H7 (cell line): Measurements from ENCODE around the gene GNAZ. TPM values are rescaled to one million over a fixed set of nuclear protein-coding genes. Genes with fewer than 3 reads are reported as not detected.
A peak's percentile ranks its signal among the peaks of the same experiment; 100 is the strongest.

ENCODE experiments used
- DNase-seq: peaks from one replicate; pipeline ENCODE4 v3.0.0; 2012
- H3K27me3 ChIP-seq: 2 replicates; pipeline ENCODE4 v1.6.0; 2011; ENCODE audit warnings: mild to moderate bottlenecking, low read length; ENCODE audit not compliant: control insufficient read depth, insufficient read depth
- H3K36me3 ChIP-seq: replicated peaks from 2 replicates; pipeline ENCODE4 v1.5.1; 2011; ENCODE audit warnings: low read length; ENCODE audit not compliant: control insufficient read depth, insufficient read depth
- H3K4me3 ChIP-seq: 2 replicates; pipeline ENCODE4 v1.5.1; 2011; ENCODE audit warnings: low read depth, mild to moderate bottlenecking, control low read depth, low read length, moderate library complexity; ENCODE audit not compliant: insufficient read depth
- total RNA-seq: library from RNA; depleted of rRNA; stranded (reverse); fragments of >200 nt; shearing (Covaris generic); gene quantifications from 2 replicates; pipeline ENCODE4 v1.2.3, GENCODE V29; 2014

Gene GNAZ
- total RNA-seq, 1 experiment from 2014 or later = 18.0 TPM

DNA sequence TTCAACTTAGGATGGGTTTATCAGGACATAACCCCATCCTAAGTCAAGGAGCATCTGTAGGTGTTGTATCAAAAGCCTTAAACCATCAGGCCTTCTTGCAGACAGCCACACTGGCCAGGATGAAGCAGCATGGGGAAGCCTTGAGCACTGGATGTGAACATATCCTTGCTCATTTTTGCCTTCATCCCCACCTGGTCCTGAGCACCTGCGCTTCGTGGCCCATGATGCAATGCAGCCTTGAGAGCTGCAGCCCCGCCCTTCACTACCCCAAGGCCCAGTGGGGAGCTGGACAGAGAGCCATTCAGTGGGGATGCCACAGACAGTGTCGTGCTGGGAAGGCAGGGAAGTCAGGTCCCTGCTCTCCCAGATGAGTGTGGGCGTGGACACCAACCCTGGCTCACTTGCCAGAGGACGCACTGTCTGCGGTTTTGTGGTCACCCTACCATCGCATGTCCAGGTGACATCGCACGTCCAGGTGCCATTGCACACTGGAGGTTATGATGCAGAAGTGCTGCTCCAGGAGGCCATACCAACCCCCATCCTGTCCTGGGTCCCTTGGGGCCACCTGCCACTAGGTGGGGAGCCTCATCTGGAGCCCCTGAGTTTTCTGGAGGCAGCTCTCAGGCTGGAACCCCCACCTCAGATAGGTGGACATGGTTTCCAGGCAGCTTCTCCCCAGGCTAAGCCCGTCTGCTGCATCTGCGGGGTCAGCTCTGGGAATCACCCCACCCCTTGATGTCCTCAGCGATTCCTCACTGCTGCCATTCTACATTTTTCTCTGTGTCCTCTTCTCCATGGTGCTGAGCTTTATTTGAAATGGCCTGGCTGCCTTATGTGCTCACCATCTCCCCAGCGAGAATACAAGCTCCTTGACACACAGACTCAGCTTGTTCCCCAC lies 14.4 kb downstream of the GNAZ start:
- DNase-seq = no peak
- Histone ChIP-seq H3K36me3 (no peaks in the 10 kb centered on the region), H3K27me3 (no peaks in the 10 kb centered on the region), H3K4me3 (no peak overlapping the region)

DNA sequence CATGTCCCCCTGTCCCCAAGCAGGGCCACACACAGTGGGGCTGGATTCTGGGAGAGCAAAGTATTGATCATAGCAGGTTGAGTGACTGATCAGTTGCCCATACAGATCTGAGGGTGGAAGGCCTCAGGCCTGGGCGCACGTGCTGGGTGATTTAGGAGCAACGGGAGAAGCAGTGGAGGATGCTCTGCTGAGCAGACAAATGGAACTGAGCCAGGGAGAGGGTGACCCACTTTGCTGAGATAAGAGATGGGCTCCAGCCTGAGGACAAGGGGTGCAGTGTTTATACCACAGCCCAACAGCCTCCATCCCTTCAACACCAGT lies 15.0 kb downstream of the GNAZ start:
- no peak for DNase-seq
- Histone ChIP-seq H3K27me3 (no peaks in the 10 kb centered on the region), H3K36me3 (no peaks in the 10 kb centered on the region), H3K4me3 (no peak overlapping the region)

DNA sequence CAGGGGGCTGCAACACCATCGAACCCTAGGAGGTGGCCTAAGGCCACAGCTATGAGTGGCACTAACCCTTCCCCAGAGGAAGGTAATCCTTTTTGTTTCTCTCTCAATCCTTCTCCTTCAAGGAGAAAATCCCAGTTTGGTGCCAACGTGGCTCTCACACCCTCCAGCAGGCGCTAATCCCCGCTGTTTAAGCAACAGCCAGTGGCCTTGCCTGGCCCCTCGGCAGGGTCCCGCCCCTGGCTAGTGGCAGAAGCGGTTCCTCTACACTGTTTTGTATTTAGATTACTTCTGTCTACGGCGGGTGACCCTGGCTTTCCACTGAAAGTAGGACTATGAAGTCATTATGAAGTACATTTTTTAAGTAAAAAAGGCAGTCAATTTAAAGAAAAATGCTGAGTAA lies 15.5 kb downstream of the GNAZ start:
- Histone ChIP-seq H3K4me3 (no peak overlapping the region), H3K27me3 (no peaks in the 10 kb centered on the region), H3K36me3 (no peaks in the 10 kb centered on the region)
- DNase-seq = no peak

DNA sequence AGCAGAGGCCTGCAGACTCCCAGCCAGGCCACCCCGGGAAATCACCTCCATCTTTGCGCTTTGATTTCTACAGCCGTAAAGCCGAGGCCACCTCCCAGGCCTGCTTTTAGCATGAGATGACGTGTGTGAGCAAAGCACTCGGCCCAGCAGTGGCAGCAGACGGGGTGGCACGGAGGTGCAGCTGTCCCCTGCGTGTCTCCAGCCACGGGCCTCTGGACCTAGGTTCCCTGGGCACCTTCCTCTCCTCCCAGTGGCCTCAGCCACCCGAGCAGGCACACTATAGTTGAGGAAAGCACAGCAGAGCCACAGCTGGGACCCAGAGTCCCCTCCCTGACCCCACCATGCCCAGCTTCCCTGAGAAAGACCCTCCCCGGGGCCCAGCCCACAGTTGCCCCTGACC lies 15.9 kb downstream of the GNAZ start:
- DNase-seq = no peak
- no peaks in the 10 kb centered on the region for H3K27me3 ChIP-seq
- no peak overlapping the region for H3K4me3 ChIP-seq
- H3K36me3 ChIP-seq = no peaks in the 10 kb centered on the region

DNA sequence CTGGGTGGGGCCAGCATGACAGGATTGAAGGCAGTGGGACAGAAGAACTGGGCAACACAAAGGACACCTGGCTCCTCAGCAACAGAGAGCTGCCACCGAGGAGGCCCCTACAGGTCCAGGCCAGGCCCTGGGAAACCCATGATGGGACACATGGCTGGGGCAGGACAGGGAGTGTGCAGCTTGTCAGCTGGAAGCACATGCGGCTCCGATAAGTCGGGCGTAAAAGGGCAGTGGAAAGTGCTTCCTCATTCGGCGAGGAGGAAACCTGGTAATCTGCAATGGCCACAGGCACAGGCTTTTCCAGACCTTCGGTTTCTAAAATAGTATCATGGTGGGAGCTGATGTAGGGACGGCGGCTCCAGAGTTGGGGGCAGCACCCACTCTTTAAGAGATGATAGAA lies 16.5 kb downstream of the GNAZ start:
- DNase-seq = no peak

DNA sequence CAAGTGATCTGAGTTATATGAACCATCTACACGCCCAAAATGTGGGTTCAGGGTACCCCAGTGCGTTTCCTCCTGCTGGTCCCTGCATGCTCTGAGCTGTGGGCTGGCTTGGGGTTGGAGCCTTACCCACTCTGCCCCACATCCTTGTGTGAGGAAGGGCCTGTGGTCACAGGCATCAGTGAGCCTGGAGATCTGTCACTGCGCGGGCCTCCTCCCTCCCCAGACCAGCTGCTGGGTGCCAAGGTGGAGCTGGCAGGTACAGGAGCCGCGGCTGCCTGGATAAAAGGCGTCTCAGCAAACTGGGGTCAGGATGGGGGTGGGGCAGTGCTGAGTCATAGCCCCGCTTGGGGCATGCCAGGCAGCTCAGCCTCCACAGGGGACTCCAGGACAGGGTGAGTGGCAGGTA lies 17.9 kb downstream of the GNAZ start:
- Histone ChIP-seq H3K27me3 (no peaks in the 10 kb centered on the region), H3K36me3 (no peaks in the 10 kb centered on the region)
- peak; percentile 89 for DNase-seq

More for the DNA sequence above, 16.5 kb downstream of the GNAZ start:
- Histone ChIP-seq H3K36me3 (no peaks in the 10 kb centered on the region), H3K4me3 (no peak overlapping the region), H3K27me3 (no peaks in the 10 kb centered on the region)

DNA sequence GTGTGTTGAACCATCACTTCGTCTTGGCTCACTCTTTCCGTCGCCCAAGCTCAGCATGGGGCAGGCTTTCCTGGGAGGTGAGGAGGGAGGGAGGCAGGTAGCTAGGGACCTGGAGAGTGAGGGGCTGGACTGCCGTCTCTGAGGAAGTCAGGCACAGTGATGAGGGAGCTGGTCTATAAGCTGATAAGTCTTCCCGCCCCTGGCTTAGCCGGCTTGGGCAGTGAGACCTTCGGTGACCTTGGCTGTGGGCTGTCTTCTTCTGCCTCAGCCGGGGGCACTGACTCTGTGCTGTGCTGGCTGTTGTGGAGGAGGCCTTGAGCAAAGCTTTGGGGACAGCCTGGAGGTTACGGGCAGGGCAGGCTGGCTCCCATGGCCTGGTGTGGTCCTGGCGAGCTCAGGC lies 18.7 kb downstream of the GNAZ start:
- H3K27me3 ChIP-seq = no peaks in the 10 kb centered on the region
- H3K4me3 ChIP-seq = no peak overlapping the region
- DNase-seq = no peak
- H3K36me3 ChIP-seq = no peaks in the 10 kb centered on the region

More for the DNA sequence above, 17.9 kb downstream of the GNAZ start:
- no peak overlapping the region for H3K4me3 ChIP-seq

DNA sequence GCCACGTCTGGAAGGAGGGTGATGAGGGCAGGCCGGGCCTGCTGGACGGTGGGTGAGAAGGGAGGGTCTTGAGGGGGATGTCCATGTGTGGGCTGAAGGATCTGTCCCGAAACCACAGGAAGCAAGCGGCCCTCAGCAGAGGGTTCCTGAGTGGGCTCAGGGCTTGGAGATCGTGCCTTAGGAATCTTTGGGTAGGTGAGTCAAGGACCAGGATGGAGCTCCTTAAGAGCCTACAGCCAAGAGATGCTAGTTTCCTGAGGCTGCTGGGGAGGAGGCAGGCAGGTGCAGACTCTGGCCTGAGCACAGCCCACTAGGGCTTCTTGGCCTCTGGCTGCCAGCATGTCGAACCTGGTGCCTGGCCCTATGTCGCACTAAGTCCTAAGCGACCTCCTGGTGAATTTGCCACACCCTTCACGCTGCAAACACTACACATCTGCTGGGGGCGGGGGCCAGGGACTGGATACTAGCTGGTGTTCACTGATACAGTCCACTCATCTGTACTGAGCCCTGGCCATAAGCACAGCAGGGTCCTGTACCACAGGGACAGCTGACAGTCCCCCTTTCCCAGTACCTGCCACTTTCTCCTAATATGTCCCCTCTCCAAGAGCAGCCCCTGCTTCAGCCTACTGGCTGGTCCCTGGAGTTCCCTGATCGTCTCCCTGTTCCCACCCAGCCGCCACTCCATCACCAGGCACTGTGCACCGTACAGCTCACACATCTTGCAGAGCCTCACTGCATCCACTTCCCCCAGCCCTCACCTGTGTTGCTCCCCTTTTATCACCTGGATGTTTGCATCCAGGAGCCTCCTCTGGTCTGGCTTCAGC lies 19.5 kb downstream of the GNAZ start:
- no peaks in the 10 kb centered on the region for H3K27me3 ChIP-seq

DNA sequence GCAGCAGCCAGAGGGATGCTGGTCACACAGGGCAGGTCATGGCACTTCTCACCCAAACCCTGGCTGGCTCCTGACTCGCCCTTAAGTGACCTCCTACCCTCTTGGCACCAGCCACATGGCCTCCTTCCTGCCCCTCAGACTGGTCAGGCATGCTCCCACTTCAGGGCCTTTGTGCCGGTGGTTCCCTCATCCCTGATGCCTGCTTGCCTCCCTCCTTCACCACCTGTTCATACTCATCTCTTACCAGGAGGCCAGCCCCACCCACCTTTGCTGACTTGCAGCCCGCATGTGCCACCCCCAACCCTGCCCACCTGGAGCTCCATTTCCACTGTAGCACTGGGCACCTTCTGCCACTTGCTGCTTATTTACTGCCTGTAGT lies 20.1 kb downstream of the GNAZ start:
- H3K36me3 ChIP-seq = no peaks in the 10 kb centered on the region
- no peak for DNase-seq
- no peak overlapping the region for H3K4me3 ChIP-seq
- no peaks in the 10 kb centered on the region for H3K27me3 ChIP-seq

More for the DNA sequence above, 19.5 kb downstream of the GNAZ start:
- DNase-seq = no peak
- Histone ChIP-seq H3K4me3 (no peak overlapping the region), H3K36me3 (no peaks in the 10 kb centered on the region)

DNA sequence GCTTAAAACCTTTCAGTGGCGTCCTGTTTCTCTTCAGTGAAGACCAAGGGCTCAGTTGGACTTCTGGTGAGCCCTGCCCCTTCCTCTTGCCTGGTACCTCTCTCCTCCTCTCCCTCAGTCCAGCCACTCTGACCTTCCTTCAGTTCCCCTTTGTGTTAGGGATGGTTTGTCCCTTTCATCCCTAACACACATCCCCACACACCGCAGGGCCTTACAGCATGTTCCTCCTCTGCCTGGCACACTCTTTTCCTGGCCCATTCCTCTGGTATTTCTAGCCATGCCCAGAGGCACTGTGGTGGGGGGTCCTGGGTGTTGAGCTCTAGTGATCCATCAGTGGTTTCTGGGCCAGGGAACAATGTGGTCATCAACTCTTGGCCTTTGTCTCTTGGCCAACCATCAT lies 21.4 kb downstream of the GNAZ start:
- H3K4me3 ChIP-seq = no peak overlapping the region
- H3K36me3 ChIP-seq = no peaks in the 10 kb centered on the region
- H3K27me3 ChIP-seq = no peaks in the 10 kb centered on the region
- DNase-seq = no peak

DNA sequence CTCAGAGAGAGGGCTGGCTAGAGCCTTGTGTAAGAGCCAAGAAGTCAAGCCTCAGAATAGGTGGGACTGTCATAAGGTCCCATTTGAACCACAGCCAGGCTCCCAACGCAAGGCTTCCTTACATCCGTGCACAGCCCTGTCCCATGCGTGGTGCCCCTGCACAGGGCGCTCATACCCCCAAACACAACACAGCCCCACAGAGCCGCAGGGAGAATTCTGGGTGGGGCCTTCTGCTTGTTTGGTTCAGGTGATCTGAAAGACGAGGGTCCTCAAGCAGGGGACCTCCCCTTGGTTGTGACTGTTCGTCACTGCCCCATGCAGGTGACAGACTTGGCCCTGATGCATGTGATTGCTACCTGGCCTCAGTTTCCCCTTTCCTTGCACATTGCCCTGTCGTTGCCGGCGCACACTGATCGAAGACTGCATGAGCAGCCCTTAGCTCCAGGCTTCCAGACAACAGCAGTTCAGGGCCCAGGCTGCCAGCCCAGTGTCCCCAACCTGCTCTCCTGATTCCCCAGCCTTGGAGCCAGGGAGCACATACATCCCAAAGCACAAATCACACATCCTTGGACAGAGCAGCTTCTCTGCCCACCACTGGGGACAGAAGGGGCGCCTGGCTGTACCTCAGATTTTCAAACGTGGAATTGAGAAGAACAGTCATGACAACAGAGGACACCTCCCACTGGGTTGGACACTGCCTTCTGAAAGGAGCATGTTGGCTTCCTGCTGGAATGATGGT lies 22.1 kb downstream of the GNAZ start:
- Histone ChIP-seq H3K27me3 (no peaks in the 10 kb centered on the region), H3K36me3 (no peaks in the 10 kb centered on the region)
- no peak for DNase-seq

DNA sequence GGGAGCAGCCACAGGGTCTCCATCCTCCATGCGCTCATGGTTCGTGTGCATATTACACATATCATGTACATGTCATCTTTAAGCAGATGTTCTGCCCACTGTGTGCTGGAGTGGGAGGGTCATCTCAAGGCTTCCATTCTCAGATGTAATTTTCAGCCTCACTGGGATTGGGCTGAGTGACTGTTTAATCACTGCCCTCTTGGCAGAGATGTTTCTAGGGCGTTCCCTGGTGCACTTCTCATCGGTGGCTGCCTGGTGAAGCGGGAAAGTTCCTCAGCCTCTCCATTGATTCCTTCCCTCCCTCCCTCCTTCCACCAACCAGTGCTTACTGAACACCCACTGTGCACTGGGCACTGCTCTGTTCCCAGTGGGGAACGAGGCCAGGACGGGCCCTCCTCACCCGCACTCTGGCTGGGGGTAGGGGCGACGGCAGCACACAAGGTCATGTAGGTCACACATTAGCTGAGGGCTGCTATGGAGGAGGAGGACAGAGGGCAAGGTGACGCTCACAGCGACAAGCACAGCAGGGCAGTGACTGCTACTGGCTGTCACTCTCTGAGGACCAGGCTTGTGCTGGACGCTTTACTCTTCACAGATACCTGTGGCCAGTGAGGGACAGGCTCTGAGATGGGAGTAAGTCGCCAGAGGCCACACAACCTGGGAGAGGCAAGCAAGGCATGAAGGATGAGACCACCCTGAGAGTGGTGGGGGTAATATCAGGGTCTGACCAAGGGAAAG lies 22.9 kb downstream of the GNAZ start:
- Histone ChIP-seq H3K36me3 (no peaks in the 10 kb centered on the region), H3K4me3 (no peak overlapping the region), H3K27me3 (no peaks in the 10 kb centered on the region)
- no peak for DNase-seq

More for the DNA sequence above, 22.1 kb downstream of the GNAZ start:
- H3K4me3 ChIP-seq = no peak overlapping the region

DNA sequence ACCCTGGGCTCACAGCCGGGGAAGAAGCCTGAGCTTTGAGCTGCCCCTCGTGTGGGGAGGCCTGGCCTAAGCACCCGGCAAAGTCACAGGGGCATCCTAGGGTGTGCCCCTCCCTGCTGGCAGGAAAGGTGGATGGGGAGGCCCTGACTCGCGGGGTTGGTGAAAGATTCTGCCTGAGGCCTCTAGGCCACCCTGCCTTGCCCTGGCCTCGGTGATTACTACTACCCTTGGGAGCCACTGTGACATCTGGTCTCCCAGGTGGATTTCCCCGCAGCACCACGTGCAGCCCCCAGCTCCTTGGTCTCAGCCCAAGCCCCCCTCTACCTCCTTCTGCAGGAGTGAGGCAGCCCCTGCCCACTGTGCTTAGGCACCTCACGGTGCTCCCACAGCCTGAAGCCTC lies 23.9 kb downstream of the GNAZ start:
- no peak for DNase-seq
- Histone ChIP-seq H3K36me3 (no peaks in the 10 kb centered on the region), H3K4me3 (no peak overlapping the region), H3K27me3 (no peaks in the 10 kb centered on the region)
